ENCODE measurements around the gene IFRD2.
A peak's percentile ranks its signal among the peaks of the same experiment; 100 is the strongest.

Gene IFRD2

DNA sequence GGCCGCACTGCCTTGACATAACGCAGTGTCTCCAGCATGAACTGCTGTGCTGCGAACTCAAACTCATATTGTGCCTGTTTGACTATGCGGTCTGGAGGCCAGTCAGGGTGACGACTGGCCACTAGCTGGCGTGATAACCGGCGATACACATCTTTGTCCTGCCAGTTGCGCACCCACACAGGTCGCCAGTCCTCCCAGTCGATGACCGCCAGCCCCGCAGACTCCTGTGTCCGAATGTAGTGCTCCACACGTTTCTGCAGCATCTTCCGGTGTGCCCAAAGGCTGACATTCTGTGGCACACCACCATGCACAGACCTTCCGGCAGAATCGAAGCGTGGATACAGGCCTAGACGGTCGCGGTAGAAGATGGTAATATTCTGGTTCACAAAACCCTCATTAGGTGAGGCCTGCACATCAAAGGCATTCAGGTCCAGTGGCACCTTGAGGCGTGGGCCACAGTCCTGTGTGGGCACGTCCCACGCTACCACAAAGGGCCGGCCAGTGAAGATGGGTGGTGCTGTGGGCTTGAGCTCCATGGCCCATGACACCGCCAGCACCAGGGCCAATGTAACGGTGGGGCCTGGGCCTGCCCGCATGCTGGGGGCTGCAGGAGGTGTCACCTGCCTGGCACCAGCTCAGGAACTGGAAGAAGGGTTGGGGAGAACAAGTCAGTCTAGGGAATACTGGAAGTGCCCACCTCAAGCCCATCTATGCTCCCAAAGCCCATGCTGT is 27.8 kb upstream of the IFRD2 start:
- DNase-seq (ENCODE audit: low read depth), result no peak
- TF ChIP-seq, protein P1, sequence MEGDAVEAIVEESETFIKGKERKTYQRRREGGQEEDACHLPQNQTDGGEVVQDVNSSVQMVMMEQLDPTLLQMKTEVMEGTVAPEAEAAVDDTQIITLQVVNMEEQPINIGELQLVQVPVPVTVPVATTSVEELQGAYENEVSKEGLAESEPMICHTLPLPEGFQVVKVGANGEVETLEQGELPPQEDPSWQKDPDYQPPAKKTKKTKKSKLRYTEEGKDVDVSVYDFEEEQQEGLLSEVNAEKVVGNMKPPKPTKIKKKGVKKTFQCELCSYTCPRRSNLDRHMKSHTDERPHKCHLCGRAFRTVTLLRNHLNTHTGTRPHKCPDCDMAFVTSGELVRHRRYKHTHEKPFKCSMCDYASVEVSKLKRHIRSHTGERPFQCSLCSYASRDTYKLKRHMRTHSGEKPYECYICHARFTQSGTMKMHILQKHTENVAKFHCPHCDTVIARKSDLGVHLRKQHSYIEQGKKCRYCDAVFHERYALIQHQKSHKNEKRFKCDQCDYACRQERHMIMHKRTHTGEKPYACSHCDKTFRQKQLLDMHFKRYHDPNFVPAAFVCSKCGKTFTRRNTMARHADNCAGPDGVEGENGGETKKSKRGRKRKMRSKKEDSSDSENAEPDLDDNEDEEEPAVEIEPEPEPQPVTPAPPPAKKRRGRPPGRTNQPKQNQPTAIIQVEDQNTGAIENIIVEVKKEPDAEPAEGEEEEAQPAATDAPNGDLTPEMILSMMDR (IDR thresholded peaks at IDR 0.05; ENCODE audit: low read depth, low read length, missing control alignments), result no peak
- H3K4me3 ChIP-seq (ENCODE audit: low read depth, low read length), result peak overlapping the region; percentile 61

DNA sequence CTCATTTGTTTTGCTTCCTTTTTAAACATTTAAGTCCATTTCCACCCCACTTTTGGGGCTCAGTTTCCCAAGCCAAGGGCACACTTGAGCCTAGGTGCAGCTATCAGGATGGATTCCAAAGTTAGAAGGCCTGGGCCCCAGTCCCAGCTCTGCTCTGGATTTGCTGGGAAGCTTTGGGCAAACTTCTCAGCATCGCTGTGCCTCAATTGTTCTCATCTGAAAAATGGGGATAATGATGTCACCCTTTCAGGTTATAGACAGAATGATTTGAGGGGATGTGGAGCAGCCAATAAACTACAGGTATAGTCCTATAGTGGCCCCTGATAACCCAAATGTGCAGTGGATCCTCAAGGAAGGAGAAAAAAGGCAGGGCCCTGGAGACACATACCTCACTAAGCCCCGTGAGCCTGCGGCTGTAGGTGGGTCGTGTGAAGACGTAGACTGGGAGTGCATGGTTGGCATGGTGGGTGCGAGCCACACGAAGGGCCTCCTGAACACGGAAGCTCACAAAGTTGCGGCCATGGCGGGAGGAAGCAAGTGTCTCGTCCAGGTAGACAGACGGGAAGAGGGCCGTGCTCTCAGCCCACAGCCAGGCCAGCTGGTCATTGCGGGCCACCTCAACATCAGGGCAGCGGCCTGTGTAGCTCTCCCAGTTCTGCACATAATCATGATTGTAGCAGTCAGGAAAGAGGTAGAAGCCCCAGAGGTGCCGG is 27.1 kb upstream of the IFRD2 start:
- DNase-seq (ENCODE audit: low read depth), result no peak
- no peak overlapping the region for H3K4me3 ChIP-seq (ENCODE audit: low read depth, low read length)
- TF ChIP-seq, protein P1 (IDR thresholded peaks at IDR 0.05; ENCODE audit: low read depth, low read length, missing control alignments), result no peak

DNA sequence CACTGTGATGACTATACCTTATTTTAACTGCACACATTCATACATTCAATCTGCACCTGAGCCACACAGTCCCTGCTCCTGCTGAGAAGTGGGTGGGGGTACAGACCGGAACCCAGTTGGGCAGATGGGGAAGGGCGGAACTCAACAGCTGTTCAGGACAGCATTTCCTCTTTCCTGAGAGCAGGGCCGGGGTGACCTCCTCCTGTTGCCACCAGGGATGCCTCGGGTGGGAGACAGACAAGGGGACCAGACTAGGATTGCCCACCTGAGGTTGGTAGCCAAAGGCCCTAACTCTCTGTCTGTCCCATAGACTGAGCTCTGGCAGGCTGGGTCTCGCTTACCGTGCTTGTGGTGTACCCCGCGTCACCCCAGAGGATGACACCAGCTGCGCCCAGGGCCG is 26.4 kb upstream of the IFRD2 start:
- H3K4me3 ChIP-seq (ENCODE audit: low read depth, low read length), result no peak overlapping the region
- DNase-seq (ENCODE audit: low read depth), result no peak
- TF ChIP-seq, protein P1 (IDR thresholded peaks at IDR 0.05; ENCODE audit: low read depth, low read length, missing control alignments), result no peak

DNA sequence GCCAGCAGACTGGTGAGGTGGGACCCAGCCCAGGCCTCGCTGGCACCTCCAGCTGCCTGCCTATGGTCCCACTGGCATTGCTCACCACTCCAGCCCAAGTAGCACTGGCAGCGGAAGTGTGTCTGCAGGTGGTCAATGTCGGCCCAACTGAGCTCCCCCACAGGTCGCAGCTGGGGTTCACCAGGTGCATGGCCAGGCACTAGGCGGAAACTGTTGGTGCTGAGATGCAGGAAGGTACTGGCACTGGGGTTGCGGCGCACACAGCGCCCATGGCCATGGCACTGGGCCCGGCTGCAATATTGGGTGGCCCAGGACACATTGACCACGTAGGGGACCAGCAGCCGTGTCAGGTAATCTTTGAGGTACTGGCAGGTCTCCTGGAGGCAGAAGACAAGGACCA is 25.9 kb upstream of the IFRD2 start:
- no peak overlapping the region for H3K4me3 ChIP-seq (ENCODE audit: low read depth, low read length)
- no peak for DNase-seq (ENCODE audit: low read depth)
- TF ChIP-seq, protein P1 (IDR thresholded peaks at IDR 0.05; ENCODE audit: low read depth, low read length, missing control alignments), result no peak

DNA sequence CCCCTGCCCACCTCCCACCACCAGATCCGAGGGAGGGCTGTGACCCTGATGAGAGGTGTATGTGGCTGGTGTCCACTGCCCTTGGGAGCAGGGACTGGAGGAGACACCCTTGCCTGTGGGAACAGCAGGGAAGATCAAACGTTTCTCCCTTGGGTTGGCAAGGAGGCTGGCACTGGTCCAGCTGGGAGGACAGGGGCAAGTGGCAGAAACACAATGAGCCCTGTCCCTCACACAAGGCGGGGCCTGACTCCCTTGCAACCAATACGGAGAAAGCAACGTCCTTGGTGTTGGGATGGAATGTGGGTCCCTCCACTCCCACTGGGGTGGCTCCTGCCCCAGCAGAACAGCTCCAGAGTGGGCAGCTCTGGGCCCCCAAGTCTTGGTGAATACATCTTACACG is 25.1 kb upstream of the IFRD2 start:
- no peak overlapping the region for H3K4me3 ChIP-seq (ENCODE audit: low read depth, low read length)
- DNase-seq (ENCODE audit: low read depth), result no peak
- TF ChIP-seq, protein P1 (IDR thresholded peaks at IDR 0.05; ENCODE audit: low read depth, low read length, missing control alignments), result no peak

DNA sequence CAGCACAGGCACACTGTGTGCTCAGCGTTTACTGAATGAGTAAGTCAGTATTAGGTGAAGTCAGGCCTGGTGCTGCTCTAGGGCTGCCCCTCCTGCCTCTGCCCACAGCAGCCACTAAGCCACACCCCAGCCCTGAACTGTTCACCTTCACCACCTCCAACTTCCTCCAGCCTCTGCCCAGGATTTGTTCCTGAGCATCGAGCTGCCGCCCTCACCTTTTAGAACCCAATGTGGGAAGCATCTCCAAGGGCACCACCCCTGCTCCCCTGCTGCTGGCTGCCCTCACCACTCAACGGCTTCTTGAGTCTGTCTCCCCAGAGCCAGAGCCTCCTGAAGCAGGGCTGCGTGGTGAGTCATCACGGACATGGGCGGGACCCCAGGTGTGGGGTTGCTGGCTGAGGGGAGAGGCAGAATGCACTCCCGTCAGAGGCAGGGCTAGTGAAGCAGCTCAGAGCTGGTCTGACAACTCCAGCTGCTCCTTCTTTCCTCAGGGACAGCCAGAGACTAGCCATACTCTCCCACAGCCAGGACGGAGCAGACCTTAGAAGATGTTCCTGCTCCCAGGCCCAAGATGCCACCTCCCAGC is 24.5 kb upstream of the IFRD2 start:
- DNase-seq (ENCODE audit: low read depth), result no peak
- no peak overlapping the region for H3K4me3 ChIP-seq (ENCODE audit: low read depth, low read length)
- TF ChIP-seq, protein P1 (IDR thresholded peaks at IDR 0.05; ENCODE audit: low read depth, low read length, missing control alignments), result no peak

Measured in GM12864 (cell line).